ENCODE measurements around the gene NHLH2. TPM values are rescaled to one million over a fixed set of nuclear protein-coding genes. Genes with fewer than 3 reads are reported as not detected.

NHLH2 gene
- total RNA-seq, 1 donor from 2014 or later, result not detected

- intact Hi-C loops (cut with micrococcal nuclease), result no loop called here
- Mint-ChIP-seq H3K9me3 (no peaks in the 10 kb centered on the region), H3K4me3 (peak overlapping the region; percentile 58), H3K27me3 (peaks cover 40% of the 10 kb centered on the region), H3K27ac (no peak overlapping the region), H3K36me3 (ENCODE audit: low read depth) (no peaks in the 10 kb centered on the region), H3K4me1 (peaks cover 8% of the 10 kb centered on the region)
- DNase-seq (no peak), ATAC-seq (ENCODE audit: low read depth) (no peak)
- CTCF ChIA-PET, result interaction anchor here (0.7 kb wide), 1 partner anchor 142 kb away, joined by 3 read pairs; no protein-coding TSS in a partner anchor
- POLR2A ChIA-PET, result no interaction called here
- TF ChIP-seq CTCF (IDR thresholded peaks at IDR 0.05), result no peak
These were observed 1.8 kb downstream of the NHLH2 start for GRCh38 chr1:115839029-115839678.

- DNase-seq (no peak), ATAC-seq (ENCODE audit: low read depth) (no peak)
- H3K9me3 Mint-ChIP-seq, result no peaks in the 10 kb centered on the region
- no peaks in the 10 kb centered on the region for H3K36me3 Mint-ChIP-seq (ENCODE audit: low read depth)
- ChIA-PET CTCF (no interaction called here), POLR2A (no interaction called here)
- intact Hi-C loops (cut with micrococcal nuclease), result no loop called here
- TF ChIP-seq CTCF (IDR thresholded peaks at IDR 0.05), result no peak
- peak overlapping the region; percentile 58 for H3K4me3 Mint-ChIP-seq
- no peak overlapping the region for H3K27ac Mint-ChIP-seq
- H3K27me3 Mint-ChIP-seq, result peaks cover 39% of the 10 kb centered on the region
- H3K4me1 Mint-ChIP-seq, result peaks cover 8% of the 10 kb centered on the region
These were observed 2.4 kb downstream of the NHLH2 start for GRCh38 chr1:115838431-115839028.

DNA sequence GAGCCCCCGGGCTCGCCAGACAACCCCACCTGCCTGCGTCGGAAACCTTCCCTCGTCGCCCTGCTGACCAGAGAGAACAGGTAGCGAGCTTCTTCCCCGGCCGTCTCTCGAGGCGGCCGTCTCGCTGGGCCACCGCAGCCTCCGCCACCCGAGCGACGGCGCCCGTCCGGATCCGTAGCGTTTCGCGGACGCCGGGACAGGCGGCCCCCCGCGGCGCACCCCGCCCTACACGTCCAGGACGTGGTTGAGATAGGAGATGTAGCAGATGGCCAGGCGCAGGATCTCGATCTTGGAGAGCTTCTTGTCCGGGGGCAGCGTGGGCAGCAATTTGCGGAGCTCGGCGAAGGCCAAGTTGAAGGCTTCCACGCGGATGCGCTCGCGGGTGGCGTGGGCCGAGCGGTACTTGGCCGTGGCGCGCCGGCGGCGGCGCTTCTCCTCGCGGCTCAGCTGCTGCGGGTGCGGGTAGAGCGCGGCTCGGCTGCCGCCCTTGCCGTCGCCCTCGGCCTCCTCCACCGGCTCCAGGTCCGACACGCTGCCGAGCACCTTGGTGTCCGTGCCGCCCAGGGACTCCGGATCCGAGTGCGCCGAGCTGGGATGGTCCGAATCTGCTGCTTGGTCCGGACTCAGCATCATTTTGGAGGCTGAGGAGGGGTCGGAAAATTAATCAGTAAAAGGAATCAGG, 3.0 kb downstream of the NHLH2 start:
- ATAC-seq (ENCODE audit: low read depth) (no peak), DNase-seq (no peak)
- Mint-ChIP-seq H3K27me3 (peaks cover 40% of the 10 kb centered on the region), H3K4me3 (no peak overlapping the region), H3K4me1 (peaks cover 8% of the 10 kb centered on the region), H3K9me3 (no peaks in the 10 kb centered on the region), H3K27ac (no peak overlapping the region), H3K36me3 (ENCODE audit: low read depth) (no peaks in the 10 kb centered on the region)
- intact Hi-C loops (cut with micrococcal nuclease), result no loop called here
- no peak for TF ChIP-seq CTCF (IDR thresholded peaks at IDR 0.05)
- ChIA-PET CTCF (no interaction called here), POLR2A (no interaction called here)

- no peak overlapping the region for H3K4me3 Mint-ChIP-seq
- intact Hi-C loops (cut with micrococcal nuclease), result no loop called here
- no peak for DNase-seq
- TF ChIP-seq CTCF (IDR thresholded peaks at IDR 0.05), result no peak
- H3K4me1 Mint-ChIP-seq, result peaks cover 8% of the 10 kb centered on the region
- H3K36me3 Mint-ChIP-seq (ENCODE audit: low read depth), result no peaks in the 10 kb centered on the region
- ATAC-seq (ENCODE audit: low read depth), result no peak
- no peaks in the 10 kb centered on the region for H3K9me3 Mint-ChIP-seq
- H3K27ac Mint-ChIP-seq, result no peak overlapping the region
- POLR2A ChIA-PET, result no interaction called here
- peaks cover 43% of the 10 kb centered on the region for H3K27me3 Mint-ChIP-seq
- CTCF ChIA-PET, result no interaction called here
These were observed 3.6 kb downstream of the NHLH2 start for GRCh38 chr1:115837341-115837739.

- H3K27ac Mint-ChIP-seq, result no peak overlapping the region
- no peaks in the 10 kb centered on the region for H3K36me3 Mint-ChIP-seq (ENCODE audit: low read depth)
- ATAC-seq (ENCODE audit: low read depth) (no peak), DNase-seq (no peak)
- ChIA-PET CTCF (no interaction called here), POLR2A (no interaction called here)
- no peaks in the 10 kb centered on the region for H3K9me3 Mint-ChIP-seq
- H3K27me3 Mint-ChIP-seq, result peaks cover 34% of the 10 kb centered on the region
- peaks cover 4% of the 10 kb centered on the region for H3K4me1 Mint-ChIP-seq
- H3K4me3 Mint-ChIP-seq, result no peak overlapping the region
- intact Hi-C loops (cut with micrococcal nuclease), result no loop called here
- TF ChIP-seq CTCF (IDR thresholded peaks at IDR 0.05), result no peak
These were observed 7.1 kb downstream of the NHLH2 start for GRCh38 chr1:115833856-115834255.
